ENCODE data around the gene MED13L.

MED13L gene

DNA sequence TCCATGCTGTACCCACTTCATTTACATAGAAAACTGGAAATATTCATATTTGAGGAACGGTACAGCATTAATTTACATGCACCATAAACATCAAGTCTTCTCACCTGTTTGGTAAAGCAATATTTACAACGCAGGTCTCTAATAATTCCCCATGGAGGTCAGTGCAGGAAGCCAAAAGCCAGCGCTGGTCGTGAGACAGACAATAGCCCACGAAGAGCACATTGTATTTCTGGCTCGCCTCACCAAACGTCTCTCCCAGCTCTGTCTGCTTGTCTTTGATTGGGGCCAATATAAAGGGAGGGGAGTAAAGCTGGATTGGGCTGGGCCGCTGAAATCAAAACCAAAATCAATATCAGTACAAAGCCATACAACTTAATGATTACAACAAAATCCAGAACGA, 302.1 kb downstream of the MED13L start:
- no peak overlapping the region for H3K9ac ChIP-seq
- no peaks in the 10 kb centered on the region for H3K9me3 ChIP-seq (replicated peaks in 1 of 11)
- no peak overlapping the region for H3K4me2 ChIP-seq
- no peak overlapping the region for H3K27ac ChIP-seq
- no peak for TF ChIP-seq Cebpa-rat (IDR thresholded peaks at IDR 0.05)
- peaks cover 0 to 24% (median 14%) of the 10 kb centered on the region in 10 experiments; a peak in 13 of 20 replicates for H3K4me1 ChIP-seq
- H3K36me3 ChIP-seq: peaks cover 88 to 100% (median 97%) of the 10 kb centered on the region in 11 experiments
- no peaks in the 10 kb centered on the region for H3K27me3 ChIP-seq
- H3K4me3 ChIP-seq: no peak overlapping the region
- peaks cover 0 to 86% (median 20%) of the 10 kb centered on the region in 11 experiments; a peak in 16 of 22 replicates for H4K20me1 ChIP-seq

DNA sequence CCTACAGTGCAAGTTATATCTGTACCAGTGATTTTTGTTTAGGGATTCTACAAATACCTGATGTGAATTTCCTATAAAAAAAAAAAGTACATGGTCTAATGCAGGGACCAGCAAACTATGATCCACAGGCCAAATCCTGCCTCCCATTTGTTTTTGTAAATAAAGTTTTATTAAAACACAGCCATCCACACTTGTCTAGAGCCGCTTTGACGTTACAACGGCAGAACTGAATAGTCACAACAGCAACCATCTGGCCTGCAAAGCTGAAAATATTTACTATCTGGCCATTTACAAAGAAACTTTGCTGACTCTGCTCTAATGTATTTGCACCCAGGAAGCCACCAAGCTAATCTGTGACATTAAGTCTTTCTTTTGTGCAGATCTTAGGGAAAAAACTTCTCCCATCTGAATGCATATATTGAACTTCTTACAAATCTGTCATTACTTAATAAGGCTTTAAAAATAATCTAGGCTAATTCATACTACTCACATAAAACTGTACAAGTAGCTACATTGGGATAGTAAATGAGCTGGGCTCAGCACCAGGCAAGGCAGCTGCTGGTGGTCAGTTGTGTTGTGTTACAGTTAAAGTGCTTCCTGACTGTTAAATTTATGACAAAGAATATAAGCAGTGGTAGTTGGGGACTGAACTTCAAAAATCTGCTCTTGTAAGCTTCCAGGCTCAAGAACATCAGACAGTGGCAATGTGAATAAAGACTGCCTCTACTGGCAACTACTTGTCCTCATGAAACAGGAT, 303.3 kb downstream of the MED13L start:
- H3K4me2 ChIP-seq: no peak overlapping the region
- peaks cover 90 to 100% (median 97%) of the 10 kb centered on the region in 11 experiments for H3K36me3 ChIP-seq
- H3K27ac ChIP-seq: no peak overlapping the region
- H3K9me3 ChIP-seq (replicated peaks in 1 of 11): no peaks in the 10 kb centered on the region
- peaks cover 0 to 84% (median 18%) of the 10 kb centered on the region in 11 experiments; a peak in 12 of 22 replicates for H4K20me1 ChIP-seq
- no peak overlapping the region for H3K9ac ChIP-seq
- no peak for TF ChIP-seq Cebpa-rat (IDR thresholded peaks at IDR 0.05)
- H3K4me1 ChIP-seq: peaks cover 0 to 11% (median 5%) of the 10 kb centered on the region in 10 experiments; a peak in 6 of 20 replicates
- H3K27me3 ChIP-seq: no peaks in the 10 kb centered on the region
- no peak overlapping the region for H3K4me3 ChIP-seq

DNA sequence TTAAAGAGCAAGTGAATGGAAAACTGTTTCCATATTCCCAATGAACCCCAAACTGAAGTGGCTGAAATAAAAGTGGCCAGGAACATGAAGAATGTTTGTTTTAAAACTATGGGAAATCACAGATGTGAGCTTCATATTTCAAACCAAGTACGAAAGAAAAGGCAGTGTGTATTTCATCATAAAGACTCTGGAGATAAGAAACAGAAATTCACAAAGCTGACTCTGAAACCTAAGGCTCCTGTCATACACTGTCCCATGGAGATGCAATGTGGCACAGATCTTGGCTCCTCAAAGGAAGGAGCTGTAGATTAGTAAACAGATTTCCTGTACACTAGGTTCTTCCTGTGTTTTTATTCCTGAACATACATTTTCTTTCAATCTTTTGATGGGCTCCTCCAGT, 304.4 kb downstream of the MED13L start:
- H3K4me2 ChIP-seq: no peak overlapping the region
- TF ChIP-seq Cebpa-rat (IDR thresholded peaks at IDR 0.05): no peak

GRCh38 chr12:115972241-115972640, 305.3 kb downstream of the MED13L start:
- Histone ChIP-seq H3K9me3 (replicated peaks in 1 of 11) (no peaks in the 10 kb centered on the region), H3K4me1 (no peaks in the 10 kb centered on the region), H3K27me3 (no peaks in the 10 kb centered on the region), H3K9ac (no peak overlapping the region), H3K36me3 (peaks cover 91 to 100% (median 97%) of the 10 kb centered on the region in 11 experiments), H3K4me3 (no peak overlapping the region), H3K27ac (no peak overlapping the region), H3K4me2 (no peak overlapping the region), H4K20me1 (peaks cover 0 to 85% (median 25%) of the 10 kb centered on the region in 11 experiments; a peak in 13 of 22 replicates)
- TF ChIP-seq Cebpa-rat (IDR thresholded peaks at IDR 0.05): no peak

More for the DNA sequence above, 304.4 kb downstream of the MED13L start:
- no peaks in the 10 kb centered on the region for H3K27me3 ChIP-seq
- no peak overlapping the region for H3K27ac ChIP-seq
- no peak overlapping the region for H3K9ac ChIP-seq
- H3K4me1 ChIP-seq: peaks cover 0 to 4% (median under 1%) of the 10 kb centered on the region in 10 experiments; a peak in 4 of 20 replicates
- no peak overlapping the region for H3K4me3 ChIP-seq
- H4K20me1 ChIP-seq: peaks cover 0 to 85% (median 23%) of the 10 kb centered on the region in 11 experiments; a peak in 13 of 22 replicates
- H3K36me3 ChIP-seq: peaks cover 90 to 100% (median 97%) of the 10 kb centered on the region in 11 experiments
- no peaks in the 10 kb centered on the region for H3K9me3 ChIP-seq (replicated peaks in 1 of 11)

GRCh38 chr12:115968211-115968610, 309.3 kb downstream of the MED13L start:
- H3K4me3 ChIP-seq: no peak overlapping the region
- H3K27ac ChIP-seq: no peak overlapping the region
- no peaks in the 10 kb centered on the region for H3K4me1 ChIP-seq
- H3K9me3 ChIP-seq (replicated peaks in 1 of 11): no peaks in the 10 kb centered on the region
- H3K36me3 ChIP-seq: peaks cover 99 to 100% (median 100%) of the 10 kb centered on the region in 11 experiments
- no peak overlapping the region for H3K9ac ChIP-seq
- H4K20me1 ChIP-seq: peaks cover 3 to 89% (median 34%) of the 10 kb centered on the region in 11 experiments; a peak in 14 of 22 replicates
- H3K4me2 ChIP-seq: no peak overlapping the region
- no peaks in the 10 kb centered on the region for H3K27me3 ChIP-seq
- TF ChIP-seq Cebpa-rat (IDR thresholded peaks at IDR 0.05): no peak

DNA sequence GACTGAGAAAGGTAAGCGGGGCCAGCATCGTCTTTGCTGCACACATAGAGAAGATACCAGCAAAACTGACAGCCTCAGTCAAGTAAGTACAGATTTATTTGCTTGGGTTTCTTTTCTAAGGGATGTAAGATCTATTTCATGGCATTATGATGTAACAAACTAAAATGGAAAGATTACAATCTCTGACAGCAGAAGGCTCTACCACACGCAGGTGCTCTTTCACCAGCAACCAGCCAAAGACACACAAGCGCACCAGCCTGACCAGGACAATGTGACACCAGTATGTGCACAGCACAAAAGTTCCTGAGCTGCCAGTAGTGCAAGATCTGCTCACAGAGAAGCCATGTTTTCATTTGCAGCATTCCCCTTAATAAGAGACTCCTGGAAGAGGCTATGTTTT, 311.1 kb downstream of the MED13L start:
- peaks cover 99 to 100% (median 100%) of the 10 kb centered on the region in 11 experiments for H3K36me3 ChIP-seq

DNA sequence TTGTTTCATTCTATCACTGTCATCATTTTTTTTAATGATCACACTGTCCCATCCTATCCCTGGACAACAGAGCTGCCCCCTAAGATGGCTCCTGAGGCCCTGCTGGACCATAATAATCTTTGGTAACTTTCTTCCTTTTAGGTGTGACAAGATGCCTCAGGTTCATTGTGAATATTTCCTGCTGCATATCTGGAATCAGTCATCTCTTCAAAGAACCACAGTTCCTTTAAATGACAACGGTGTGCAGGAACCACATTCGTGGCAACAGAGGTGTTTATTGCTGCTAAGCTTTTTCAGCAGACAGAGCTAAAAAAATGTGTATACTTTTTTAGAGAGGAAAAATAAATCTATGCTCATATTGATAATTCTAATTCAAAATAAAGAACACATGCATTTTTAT, 312.9 kb downstream of the MED13L start:
- H3K27ac ChIP-seq: no peak overlapping the region

More for the DNA sequence above, 311.1 kb downstream of the MED13L start:
- Histone ChIP-seq H3K4me1 (peaks cover 0 to 4% (median 3%) of the 10 kb centered on the region in 10 experiments; a peak in 13 of 20 replicates), H3K27me3 (no peaks in the 10 kb centered on the region), H3K9ac (no peak overlapping the region), H3K9me3 (replicated peaks in 1 of 11) (no peaks in the 10 kb centered on the region), H3K4me3 (no peak overlapping the region), H4K20me1 (peaks cover 5 to 79% (median 35%) of the 10 kb centered on the region in 11 experiments; a peak in 17 of 22 replicates), H3K27ac (no peak overlapping the region), H3K4me2 (no peak overlapping the region)
- no peak for TF ChIP-seq Cebpa-rat (IDR thresholded peaks at IDR 0.05)

DNA sequence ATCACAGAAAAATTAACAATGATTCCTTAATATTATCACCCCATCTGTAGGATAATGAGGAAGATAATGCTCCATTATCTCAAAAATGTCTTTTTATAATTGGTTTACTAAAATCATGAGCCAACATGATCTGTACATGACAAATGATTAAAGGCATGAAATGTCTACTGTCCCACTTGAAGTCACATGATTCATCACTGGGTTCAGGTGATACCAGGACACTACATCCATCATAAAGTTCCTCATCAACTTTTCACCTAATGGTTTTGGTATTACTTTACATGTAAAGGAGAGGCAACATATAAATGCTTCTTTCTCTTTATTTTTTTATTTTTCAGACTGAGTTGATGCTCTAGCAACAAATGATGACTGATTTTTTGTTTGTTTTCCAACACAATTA, 313.3 kb downstream of the MED13L start:
- Histone ChIP-seq H3K9ac (no peak overlapping the region), H4K20me1 (peaks cover 11 to 76% (median 33%) of the 10 kb centered on the region in 11 experiments; a peak in 18 of 22 replicates), H3K27ac (no peak overlapping the region), H3K36me3 (peaks cover 98 to 100% (median 100%) of the 10 kb centered on the region in 11 experiments), H3K4me1 (peaks cover 0 to 13% (median 12%) of the 10 kb centered on the region in 10 experiments; a peak in 13 of 20 replicates), H3K9me3 (replicated peaks in 1 of 11) (no peaks in the 10 kb centered on the region), H3K4me2 (no peak overlapping the region), H3K27me3 (no peaks in the 10 kb centered on the region), H3K4me3 (no peak overlapping the region)
- no peak for TF ChIP-seq Cebpa-rat (IDR thresholded peaks at IDR 0.05)

More for the DNA sequence above, 312.9 kb downstream of the MED13L start:
- Histone ChIP-seq H4K20me1 (peaks cover 11 to 80% (median 37%) of the 10 kb centered on the region in 11 experiments; a peak in 18 of 22 replicates), H3K4me1 (peaks cover 0 to 13% (median 12%) of the 10 kb centered on the region in 10 experiments; a peak in 13 of 20 replicates), H3K9me3 (replicated peaks in 1 of 11) (no peaks in the 10 kb centered on the region), H3K4me3 (no peak overlapping the region), H3K27me3 (no peaks in the 10 kb centered on the region), H3K4me2 (no peak overlapping the region), H3K36me3 (peaks cover 100% of the 10 kb centered on the region in 11 experiments), H3K9ac (no peak overlapping the region)
- TF ChIP-seq Cebpa-rat (IDR thresholded peaks at IDR 0.05): no peak

DNA sequence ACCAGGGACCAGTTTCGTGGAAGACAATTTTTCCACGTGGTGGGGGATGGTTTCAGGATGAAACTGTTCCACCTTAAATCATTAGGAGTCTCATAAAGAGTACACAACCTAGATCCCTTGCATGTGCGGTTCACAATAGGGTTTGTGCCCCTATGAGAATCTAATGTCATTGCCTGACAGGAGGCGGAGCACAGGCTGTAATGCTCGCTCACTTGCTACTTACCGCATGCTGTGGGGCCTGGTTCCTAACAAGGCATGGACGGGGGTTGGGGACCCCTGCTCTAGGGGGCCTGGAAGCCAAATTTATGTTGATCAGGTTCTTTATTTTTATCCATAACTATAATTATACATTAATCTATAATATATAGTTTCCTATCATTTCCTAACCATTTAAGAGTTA, 315.3 kb downstream of the MED13L start:
- Histone ChIP-seq H3K27me3 (no peaks in the 10 kb centered on the region), H3K4me1 (peaks cover 0 to 13% (median 12%) of the 10 kb centered on the region in 10 experiments; a peak in 13 of 20 replicates), H3K36me3 (peaks cover 93 to 100% (median 99%) of the 10 kb centered on the region in 11 experiments), H3K4me2 (no peak overlapping the region), H4K20me1 (peaks cover 11 to 66% (median 24%) of the 10 kb centered on the region in 11 experiments; a peak in 17 of 22 replicates), H3K4me3 (no peak overlapping the region), H3K27ac (no peak overlapping the region), H3K9ac (no peak overlapping the region), H3K9me3 (replicated peaks in 1 of 11) (no peaks in the 10 kb centered on the region)
- no peak for TF ChIP-seq Cebpa-rat (IDR thresholded peaks at IDR 0.05)

Measured in BLaER1 treated with 17β-estradiol and CSF1 and Interleukin-3, amounts not matched to agents 10 nM and 100 nM (cell line).